BLaER1 (cell line): Measurements from ENCODE around the gene SPEM2.

ENCODE experiments used
- H3K27ac ChIP-seq: shearing (Covaris generic); formaldehyde crosslinking; 2 replicates; pipeline ENCODE4 v1.8.1; 2022
- H3K27me3 ChIP-seq: shearing (Covaris generic); formaldehyde crosslinking; 2 replicates; pipeline ENCODE4 v1.8.1; 2022
- H3K36me3 ChIP-seq: shearing (Covaris generic); formaldehyde crosslinking; 2 replicates; pipeline ENCODE4 v1.8.1; 2022
- H3K4me1 ChIP-seq: shearing (Covaris generic); formaldehyde crosslinking; 2 replicates; pipeline ENCODE4 v1.8.1; 2022
- H3K4me2 ChIP-seq: shearing (Covaris generic); formaldehyde crosslinking; 2 replicates; pipeline ENCODE4 v1.8.1; 2022
- H3K4me3 ChIP-seq: shearing (Covaris generic); formaldehyde crosslinking; 2 replicates; pipeline ENCODE4 v1.8.1; 2022
- H3K9ac ChIP-seq: shearing (Covaris generic); formaldehyde crosslinking; 2 replicates; pipeline ENCODE4 v1.8.1; 2022
- H3K9me3 ChIP-seq: shearing (Covaris generic); formaldehyde crosslinking; 2 replicates; pipeline ENCODE4 v1.8.1; 2022
- H4K20me1 ChIP-seq: shearing (Covaris generic); formaldehyde crosslinking; 2 replicates; pipeline ENCODE4 v1.8.1; 2022
- Cebpa-rat ChIP-seq: shearing (Covaris generic); IDR thresholded peaks from 2 replicates; pipeline ENCODE4 v1.8.1; 2022

Gene SPEM2

DNA sequence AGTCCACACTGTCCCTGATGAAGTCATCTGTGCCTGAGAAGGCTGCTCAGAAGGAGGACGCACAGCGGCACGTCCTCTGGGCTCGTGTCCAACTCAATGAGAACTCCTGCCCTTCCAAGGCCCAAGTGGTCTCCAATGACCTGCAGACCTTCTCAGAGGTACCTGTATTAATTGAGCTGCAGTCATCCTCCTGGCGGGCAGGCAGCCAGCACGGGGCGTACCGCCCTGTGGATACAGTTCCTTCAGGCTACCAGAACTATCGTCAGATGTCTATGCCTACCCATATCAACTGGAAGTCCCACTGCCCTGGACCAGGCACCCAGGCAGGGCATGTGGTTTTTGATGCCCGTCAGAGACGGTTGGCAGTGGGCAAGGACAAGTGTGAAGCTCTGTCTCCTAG, 6.9 kb downstream of the SPEM2 start:
- no peak overlapping the region for H3K9ac ChIP-seq
- H3K4me2 ChIP-seq = no peak overlapping the region
- H3K4me3 ChIP-seq = no peak overlapping the region
- TF ChIP-seq Cebpa-rat = no peak
- H3K27me3 ChIP-seq = peaks cover 3% of the 10 kb centered on the region; the same call in 1 of the 2 replicates
- no peaks in the 10 kb centered on the region for H3K9me3 ChIP-seq
- H3K36me3 ChIP-seq = no peaks in the 10 kb centered on the region
- H3K27ac ChIP-seq = no peak overlapping the region
- peaks cover 14% of the 10 kb centered on the region for H3K4me1 ChIP-seq
- peaks cover 12% of the 10 kb centered on the region for H4K20me1 ChIP-seq

DNA sequence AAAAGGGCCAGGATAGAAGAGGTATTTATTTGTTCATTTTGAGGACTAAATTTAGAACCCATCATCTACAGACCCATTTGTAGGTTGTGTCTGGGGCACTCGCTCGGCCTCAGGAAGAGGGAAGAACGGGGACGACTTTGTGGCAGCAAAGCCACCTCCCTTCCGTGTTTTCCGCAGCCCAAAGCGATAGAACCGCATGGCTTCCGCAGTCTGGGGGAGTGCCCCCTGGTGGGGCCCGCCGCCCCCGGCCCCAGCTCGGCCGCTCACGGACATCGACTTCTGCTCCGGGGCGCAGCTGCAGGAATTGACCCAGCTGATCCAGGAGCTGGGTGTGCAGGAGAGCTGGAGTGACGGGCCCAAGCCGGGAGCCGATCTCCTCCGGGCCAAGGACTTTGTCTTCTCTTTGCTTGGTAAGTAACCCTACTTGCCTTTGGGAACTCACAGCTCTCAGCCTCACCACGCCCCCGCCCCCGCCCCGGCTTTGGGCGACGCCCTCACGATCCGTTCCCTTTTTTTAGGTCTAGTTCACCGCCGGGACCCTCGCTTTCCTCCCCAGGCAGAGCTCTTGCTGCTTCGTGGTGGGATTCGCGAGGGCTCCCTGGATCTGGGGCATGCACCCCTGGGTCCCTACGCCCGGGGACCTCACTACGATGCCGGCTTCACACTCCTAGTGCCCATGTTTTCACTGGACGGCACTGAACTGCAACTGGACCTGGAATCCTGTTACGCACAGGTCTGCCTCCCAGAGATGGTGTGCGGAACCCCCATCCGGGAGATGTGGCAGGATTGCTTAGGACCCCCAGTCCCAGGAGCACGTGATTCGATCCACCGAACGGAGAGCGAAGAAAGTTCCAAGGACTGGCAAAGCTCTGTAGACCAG, 10.5 kb downstream of the SPEM2 start:
- H3K9ac ChIP-seq = peak overlapping the region; percentile 73
- TF ChIP-seq Cebpa-rat = no peak
- H4K20me1 ChIP-seq = peaks cover 48% of the 10 kb centered on the region
- no peaks in the 10 kb centered on the region for H3K36me3 ChIP-seq
- no peaks in the 10 kb centered on the region for H3K9me3 ChIP-seq
- H3K27me3 ChIP-seq = peaks cover 39% of the 10 kb centered on the region
- H3K27ac ChIP-seq = peak overlapping the region; percentile 52
- peak overlapping the region; percentile 76 for H3K4me3 ChIP-seq
- H3K4me1 ChIP-seq = peaks cover 48% of the 10 kb centered on the region
- peak overlapping the region; percentile 93 for H3K4me2 ChIP-seq

DNA sequence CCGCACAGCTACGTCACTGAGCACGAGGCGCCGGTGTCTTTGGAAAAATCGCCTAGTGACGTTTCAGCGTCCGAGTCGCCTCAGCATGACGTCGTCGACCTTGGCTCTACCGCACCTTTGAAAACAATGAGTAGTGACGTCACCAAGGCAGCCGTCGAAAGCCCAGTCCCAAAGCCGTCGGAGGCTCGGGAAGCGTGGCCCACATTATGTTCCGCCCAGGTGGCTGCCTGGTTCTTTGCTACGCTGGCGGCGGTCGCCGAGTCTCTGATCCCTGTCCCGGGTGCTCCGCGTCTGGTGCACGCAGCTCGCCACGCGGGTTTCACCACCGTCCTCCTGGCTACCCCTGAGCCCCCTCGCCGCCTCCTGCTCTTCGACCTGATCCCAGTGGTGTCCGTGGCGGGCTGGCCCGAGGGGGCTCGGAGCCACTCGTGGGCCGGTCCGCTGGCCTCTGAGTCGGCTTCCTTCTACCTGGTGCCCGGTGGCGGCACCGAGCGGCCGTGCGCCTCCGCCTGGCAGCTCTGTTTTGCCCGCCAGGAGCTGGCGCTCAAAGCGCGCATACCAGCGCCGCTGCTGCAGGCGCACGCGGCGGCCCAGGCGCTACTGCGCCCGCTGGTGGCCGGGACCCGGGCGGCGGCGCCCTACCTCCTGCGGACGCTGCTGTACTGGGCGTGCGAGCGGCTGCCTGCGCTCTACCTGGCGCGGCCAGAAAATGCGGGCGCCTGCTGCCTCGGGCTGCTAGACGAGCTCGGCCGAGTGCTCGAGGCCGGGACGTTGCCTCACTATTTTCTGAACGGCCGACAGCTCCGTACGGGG, 11.3 kb downstream of the SPEM2 start:
- Histone ChIP-seq H3K27ac (no peak overlapping the region), H3K4me1 (peaks cover 48% of the 10 kb centered on the region), H3K9ac (peak overlapping the region; percentile 73), H3K36me3 (no peaks in the 10 kb centered on the region), H3K27me3 (peaks cover 48% of the 10 kb centered on the region), H3K4me2 (peak overlapping the region; percentile 93), H3K9me3 (no peaks in the 10 kb centered on the region), H3K4me3 (peak overlapping the region; percentile 76), H4K20me1 (peaks cover 56% of the 10 kb centered on the region)
- TF ChIP-seq Cebpa-rat = no peak

DNA sequence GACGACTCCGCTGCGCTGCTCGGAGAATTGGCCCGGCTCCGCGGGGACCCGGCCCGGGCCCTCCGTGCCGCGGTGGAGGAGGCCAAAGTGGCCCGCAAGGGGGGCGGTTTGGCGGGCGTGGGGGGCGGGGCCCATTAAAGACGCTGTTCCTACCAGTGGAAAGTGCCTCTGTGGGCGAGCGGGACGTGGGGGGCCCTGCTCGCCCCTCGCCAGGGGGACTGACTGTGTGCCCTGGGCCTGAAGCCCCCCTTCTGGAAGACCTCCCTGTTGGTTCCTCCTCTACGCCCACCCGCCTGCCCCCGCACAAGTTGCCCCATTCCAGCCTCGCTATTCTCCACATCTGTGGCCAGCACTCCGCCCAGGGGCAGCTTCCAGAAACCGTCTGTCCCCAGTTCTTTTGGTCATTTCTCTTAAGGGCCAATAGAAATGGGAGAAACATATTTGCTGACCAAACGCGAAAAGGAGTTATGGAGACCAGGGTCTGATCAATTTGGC, 12.0 kb downstream of the SPEM2 start:
- Histone ChIP-seq H3K36me3 (no peaks in the 10 kb centered on the region), H3K27ac (no peak overlapping the region), H3K4me2 (peak overlapping the region; percentile 93), H3K9me3 (no peaks in the 10 kb centered on the region), H4K20me1 (peaks cover 56% of the 10 kb centered on the region), H3K9ac (no peak overlapping the region), H3K27me3 (peaks cover 54% of the 10 kb centered on the region), H3K4me1 (peaks cover 48% of the 10 kb centered on the region), H3K4me3 (peak overlapping the region; percentile 76)
- TF ChIP-seq Cebpa-rat = no peak

DNA sequence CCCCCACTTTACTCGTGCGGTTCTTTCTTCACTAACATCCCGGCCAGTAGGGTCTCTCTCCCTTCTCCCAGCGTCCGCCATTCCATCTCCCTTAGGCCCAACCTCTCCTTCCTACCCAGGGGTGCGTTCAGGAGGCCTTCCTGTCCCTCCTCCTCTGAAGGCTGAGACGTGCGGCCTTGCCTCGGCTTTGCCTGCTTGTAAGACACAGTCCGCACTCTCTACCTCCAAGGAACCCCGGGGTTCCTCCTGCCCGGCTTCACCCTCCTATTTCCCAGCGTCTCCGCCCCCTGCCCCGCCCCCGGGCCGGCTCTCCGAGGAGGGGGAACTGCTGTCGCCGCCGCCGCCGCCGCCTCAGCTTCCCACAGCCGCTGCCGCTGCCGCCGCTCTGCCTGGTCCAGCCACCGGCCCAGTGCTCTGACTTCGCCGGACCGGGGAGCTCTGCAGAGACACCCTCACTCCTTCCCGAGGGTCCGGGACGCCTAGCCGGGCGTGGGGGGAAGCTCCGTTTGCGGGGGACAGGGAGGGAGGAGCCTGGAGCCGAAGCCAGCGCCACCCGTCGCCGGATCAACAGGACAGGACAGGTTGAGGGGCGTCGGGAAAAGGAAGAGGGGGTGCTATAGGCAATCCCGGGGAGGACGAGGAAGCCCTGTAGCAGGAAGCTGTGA, 12.7 kb downstream of the SPEM2 start:
- H3K9ac ChIP-seq = peak overlapping the region; percentile 48; the same call in 1 of the 2 replicates
- H3K4me2 ChIP-seq = peak overlapping the region; percentile 93
- H3K36me3 ChIP-seq = no peaks in the 10 kb centered on the region
- H3K27me3 ChIP-seq = peaks cover 61% of the 10 kb centered on the region
- H3K9me3 ChIP-seq = no peaks in the 10 kb centered on the region
- H3K4me3 ChIP-seq = peak overlapping the region; percentile 76
- TF ChIP-seq Cebpa-rat = no peak
- H3K4me1 ChIP-seq = peaks cover 48% of the 10 kb centered on the region
- H4K20me1 ChIP-seq = peaks cover 63% of the 10 kb centered on the region
- H3K27ac ChIP-seq = no peak overlapping the region

DNA sequence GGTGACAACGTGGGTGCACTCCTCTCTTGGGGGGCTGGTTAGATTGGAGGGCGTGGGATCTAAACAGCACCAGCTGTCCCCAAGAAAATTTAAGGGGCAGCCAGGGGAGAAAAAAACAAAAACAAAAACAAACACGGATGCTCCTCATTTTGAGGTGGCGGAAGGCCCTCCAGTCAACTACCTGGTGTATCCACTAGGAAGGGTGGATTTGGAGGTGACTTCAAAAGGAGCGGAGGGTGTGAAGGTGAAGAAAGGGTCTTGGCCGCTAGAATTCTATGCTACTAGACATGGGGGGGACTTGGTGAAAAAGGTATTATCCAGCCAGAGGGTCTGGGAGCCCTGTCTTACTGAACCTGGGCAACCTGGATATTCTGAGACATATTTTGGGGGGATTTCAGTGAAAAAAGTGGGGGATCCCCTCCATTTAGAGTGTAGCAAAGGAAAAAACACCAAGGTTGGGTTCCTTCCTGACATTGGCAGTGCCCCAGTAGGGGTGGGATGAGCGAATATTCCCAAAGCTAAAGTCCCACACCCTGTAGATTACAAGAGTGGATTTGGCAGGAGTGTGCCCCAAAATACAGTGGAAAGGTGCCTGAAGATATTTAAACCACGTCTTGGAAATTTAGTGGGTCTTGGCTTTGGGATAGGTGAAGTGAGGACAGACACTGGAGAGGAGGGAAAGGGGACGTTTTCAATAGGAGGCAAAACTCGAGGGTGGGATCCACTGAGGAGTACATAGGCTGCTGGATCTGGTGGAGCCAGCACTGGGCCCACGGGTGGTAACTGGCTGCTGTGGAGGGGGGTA, 13.4 kb downstream of the SPEM2 start:
- H3K36me3 ChIP-seq = no peaks in the 10 kb centered on the region
- no peak overlapping the region for H3K27ac ChIP-seq
- no peak for TF ChIP-seq Cebpa-rat
- H3K9ac ChIP-seq = 0 out of 2 replicates have a peak overlapping the region, but pooled peaks have one; percentile 48
- H3K4me3 ChIP-seq = peak overlapping the region; percentile 76
- H3K4me1 ChIP-seq = peaks cover 48% of the 10 kb centered on the region
- peaks cover 70% of the 10 kb centered on the region for H4K20me1 ChIP-seq
- no peaks in the 10 kb centered on the region for H3K9me3 ChIP-seq
- H3K27me3 ChIP-seq = peaks cover 69% of the 10 kb centered on the region
- H3K4me2 ChIP-seq = peak overlapping the region; percentile 93

DNA sequence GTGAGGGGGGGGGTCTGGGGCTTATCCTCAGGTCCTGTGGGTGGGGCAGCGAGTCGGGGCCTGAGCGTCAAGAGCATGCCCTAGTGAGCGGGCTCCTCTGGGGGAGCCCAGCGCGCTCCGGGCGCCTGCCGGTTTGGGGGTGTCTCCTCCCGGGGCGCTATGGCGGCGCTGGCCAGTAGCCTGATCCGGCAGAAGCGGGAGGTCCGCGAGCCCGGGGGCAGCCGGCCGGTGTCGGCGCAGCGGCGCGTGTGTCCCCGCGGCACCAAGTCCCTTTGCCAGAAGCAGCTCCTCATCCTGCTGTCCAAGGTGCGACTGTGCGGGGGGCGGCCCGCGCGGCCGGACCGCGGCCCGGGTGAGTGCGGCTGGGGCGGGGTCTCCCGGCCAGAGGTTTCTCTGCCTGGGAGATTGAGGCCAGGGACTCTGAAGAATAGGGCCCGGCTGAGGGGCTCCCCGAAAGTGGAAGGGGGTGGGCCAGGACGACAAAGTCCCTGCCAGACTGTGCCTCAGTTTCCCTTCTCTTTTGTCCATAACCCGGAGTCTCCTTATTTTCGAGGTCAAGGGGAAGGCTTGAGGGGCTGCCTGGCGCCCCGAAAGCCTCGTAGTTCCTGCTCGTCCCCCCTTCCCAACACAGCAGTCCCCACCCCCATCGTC, 14.2 kb downstream of the SPEM2 start, which contains the start of gene FGF11:
TSS of gene FGF11 (plus strand) at position 51 of the 651 bp plus-strand sequence. CDS start at position 160, 109 bp downstream.
- Histone ChIP-seq H3K4me1 (peaks cover 54% of the 10 kb centered on the region), H3K9ac (peak within 1 kb of the TSS; percentile 48; the same call in 1 of the 2 replicates), H3K27me3 (peaks cover 76% of the 10 kb centered on the region)

DNA sequence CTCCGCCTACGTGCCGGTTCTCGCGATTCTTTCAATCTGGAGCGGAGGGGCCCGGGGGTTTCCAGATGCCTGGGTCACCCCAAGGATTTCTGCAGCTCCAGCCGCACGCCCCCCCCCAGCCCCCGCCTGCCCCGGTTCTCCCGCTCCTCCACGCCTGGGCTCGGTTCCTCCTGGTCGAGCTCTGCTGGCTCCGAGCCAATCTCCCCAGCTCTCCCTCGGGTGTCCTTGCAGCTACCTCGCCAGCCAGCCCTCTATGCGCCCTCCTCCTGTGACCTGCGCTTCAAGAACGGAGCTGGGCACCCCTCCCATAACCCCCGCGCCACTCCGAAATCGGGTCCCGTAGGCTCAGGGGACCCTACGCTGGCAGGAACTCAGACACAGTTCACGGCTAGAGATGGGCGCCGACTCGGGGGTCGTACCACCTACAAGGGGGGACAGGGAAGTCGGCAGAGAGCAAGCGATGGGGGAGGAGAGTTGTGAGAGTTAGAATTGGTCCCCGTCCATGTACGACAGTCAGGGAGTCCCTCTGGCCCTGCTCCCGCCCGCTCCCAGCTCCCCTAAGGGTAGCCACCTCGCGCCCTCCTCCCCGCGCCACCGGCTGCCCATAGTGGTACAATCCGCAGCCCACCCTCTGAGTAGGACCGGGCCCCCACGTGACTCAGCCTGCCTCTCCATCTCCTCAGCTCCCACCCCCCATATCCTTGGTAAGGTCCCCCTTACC, 14.9 kb downstream of the SPEM2 start:
- Histone ChIP-seq H3K27me3 (peaks cover 83% of the 10 kb centered on the region), H3K4me1 (peaks cover 61% of the 10 kb centered on the region), H3K36me3 (no peaks in the 10 kb centered on the region), H4K20me1 (peaks cover 82% of the 10 kb centered on the region), H3K4me3 (peak overlapping the region; percentile 63), H3K9ac (peak overlapping the region; percentile 7; the same call in 1 of the 2 replicates), H3K4me2 (peak overlapping the region; percentile 75), H3K9me3 (no peaks in the 10 kb centered on the region), H3K27ac (no peak overlapping the region)
- no peak for TF ChIP-seq Cebpa-rat

More for the DNA sequence above, 14.2 kb downstream of the SPEM2 start, which contains the start of gene FGF11:
- no peak for TF ChIP-seq Cebpa-rat
- Histone ChIP-seq H3K4me2 (peak within 1 kb of the TSS; percentile 93), H3K36me3 (no peaks in the 10 kb centered on the region), H3K27ac (no peak within 1 kb of the TSS), H3K4me3 (peak within 1 kb of the TSS; percentile 76), H3K9me3 (no peaks in the 10 kb centered on the region), H4K20me1 (peaks cover 78% of the 10 kb centered on the region)
